K562 (cell line): ENCODE results near the gene AGR2. TPM values are rescaled to one million over a fixed set of nuclear protein-coding genes. Genes with fewer than 3 reads are reported as not detected.

Source experiments
- CBFA2T2 ChIP-seq: fragments of 450-650 bp; conservative IDR thresholded peaks from 2 replicates; pipeline ENCODE4 v1.6.1; 2017; ENCODE audit warnings: mild to moderate bottlenecking
- CEBPG ChIP-seq, 3 experiments: fragments of 200-800 bp in 1 of 3; sonication (Bioruptor generic) in 1 of 3; sonication (generic) in 1 of 3; formaldehyde crosslinking in 1 of 3; IDR thresholded peaks in 2 of 3; conservative IDR thresholded peaks in 1 of 3; 2 replicates each; pipeline versions ENCODE4 v1.6.1 to v1.8.0; 2016 to 2022; ENCODE audit warnings: missing compliant biosample characterization in 2 of 3, missing genetic modification characterization in 2 of 3, mild to moderate bottlenecking in 1 of 3, missing genetic modification reagents in 1 of 3
- ETS2 ChIP-seq: IDR thresholded peaks from 2 replicates; pipeline ENCODE4 v1.6.1; 2016; ENCODE audit warnings: borderline replicate concordance, missing genetic modification characterization, mild to moderate bottlenecking, moderate library complexity, missing compliant biosample characterization; ENCODE audit not compliant: poor library complexity, severe bottlenecking
- NFYB ChIP-seq: IDR thresholded peaks from 2 replicates; pipeline ENCODE4 v1.6.1; 2011; ENCODE audit warnings: mild to moderate bottlenecking, moderate library complexity; ENCODE audit not compliant: insufficient read length; ENCODE audit errors: extremely low read depth
- SMARCE1 ChIP-seq: fragments of 450-650 bp; IDR thresholded peaks from 2 replicates; pipeline ENCODE4 v1.7.1; 2016; ENCODE audit warnings: mild to moderate bottlenecking
- ZBTB49 ChIP-seq: sonication (generic); formaldehyde crosslinking; IDR thresholded peaks from 2 replicates; pipeline ENCODE4 v1.8.0; 2022; ENCODE audit warnings: missing genetic modification reagents, mild to moderate bottlenecking, borderline replicate concordance
- ZNF354B ChIP-seq: fragments of 250-450 bp; sonication (Bioruptor Pico); IDR thresholded peaks from 2 replicates; pipeline ENCODE4 v1.4.0; 2020
- ZNF398 ChIP-seq: fragments of 250-450 bp; sonication (Bioruptor Pico); IDR thresholded peaks from 2 replicates; pipeline ENCODE4 v1.8.0; 2021; ENCODE audit warnings: moderate library complexity, mild to moderate bottlenecking, inconsistent platforms
- polyA plus RNA-seq, 8 experiments: library from polyadenylated mRNA; depleted of rRNA in 4 of 8; stranded (reverse) in 5 of 8; unstranded in 3 of 8; fragments of >200 nt; fragmentation: Nextera tagmentation in 2 of 8; fragmentation: Illumina TruSeq in 1 of 8; extraction: Ambion mirVana in 2 of 8; extraction: Trizol in 1 of 8; gene quantifications; 2 replicates each; pipeline versions ENCODE4 v1.2.1 to v1.2.3, GENCODE V29; 2011 to 2014; ENCODE audit warnings: inconsistent platforms in 1 of 8, missing spikeins in 1 of 8
- total RNA-seq, 7 experiments: library from RNA; depleted of rRNA in 6 of 7; stranded (reverse); fragments of >200 nt in 6 of 7; fragmentation: Illumina TruSeq in 2 of 7; extraction: Trizol in 2 of 7; gene quantifications; 2 replicates each; pipeline versions ENCODE4 v1.2.1 to v1.2.3, GENCODE V29; 2011 to 2021; ENCODE audit warnings: low replicate concordance in 1 of 7
- TF ChIP-seq, protein P1 (sequence below): fragments of 450-650 bp; IDR thresholded peaks from 2 replicates; pipeline ENCODE4 v1.6.1; 2016; ENCODE audit warnings: mild to moderate bottlenecking, moderate library complexity

Gene AGR2
- total and polyA plus RNA-seq, 9 of the 15 experiments (the other 6 are each of a cell fraction or from before 2014, with no cell fraction given) = 0.66 TPM; not detected in 8

GRCh38 chr7:16742547-16742946 is 62.3 kb downstream of the AGR2 start (continued):
- TF ChIP-seq, protein P1, sequence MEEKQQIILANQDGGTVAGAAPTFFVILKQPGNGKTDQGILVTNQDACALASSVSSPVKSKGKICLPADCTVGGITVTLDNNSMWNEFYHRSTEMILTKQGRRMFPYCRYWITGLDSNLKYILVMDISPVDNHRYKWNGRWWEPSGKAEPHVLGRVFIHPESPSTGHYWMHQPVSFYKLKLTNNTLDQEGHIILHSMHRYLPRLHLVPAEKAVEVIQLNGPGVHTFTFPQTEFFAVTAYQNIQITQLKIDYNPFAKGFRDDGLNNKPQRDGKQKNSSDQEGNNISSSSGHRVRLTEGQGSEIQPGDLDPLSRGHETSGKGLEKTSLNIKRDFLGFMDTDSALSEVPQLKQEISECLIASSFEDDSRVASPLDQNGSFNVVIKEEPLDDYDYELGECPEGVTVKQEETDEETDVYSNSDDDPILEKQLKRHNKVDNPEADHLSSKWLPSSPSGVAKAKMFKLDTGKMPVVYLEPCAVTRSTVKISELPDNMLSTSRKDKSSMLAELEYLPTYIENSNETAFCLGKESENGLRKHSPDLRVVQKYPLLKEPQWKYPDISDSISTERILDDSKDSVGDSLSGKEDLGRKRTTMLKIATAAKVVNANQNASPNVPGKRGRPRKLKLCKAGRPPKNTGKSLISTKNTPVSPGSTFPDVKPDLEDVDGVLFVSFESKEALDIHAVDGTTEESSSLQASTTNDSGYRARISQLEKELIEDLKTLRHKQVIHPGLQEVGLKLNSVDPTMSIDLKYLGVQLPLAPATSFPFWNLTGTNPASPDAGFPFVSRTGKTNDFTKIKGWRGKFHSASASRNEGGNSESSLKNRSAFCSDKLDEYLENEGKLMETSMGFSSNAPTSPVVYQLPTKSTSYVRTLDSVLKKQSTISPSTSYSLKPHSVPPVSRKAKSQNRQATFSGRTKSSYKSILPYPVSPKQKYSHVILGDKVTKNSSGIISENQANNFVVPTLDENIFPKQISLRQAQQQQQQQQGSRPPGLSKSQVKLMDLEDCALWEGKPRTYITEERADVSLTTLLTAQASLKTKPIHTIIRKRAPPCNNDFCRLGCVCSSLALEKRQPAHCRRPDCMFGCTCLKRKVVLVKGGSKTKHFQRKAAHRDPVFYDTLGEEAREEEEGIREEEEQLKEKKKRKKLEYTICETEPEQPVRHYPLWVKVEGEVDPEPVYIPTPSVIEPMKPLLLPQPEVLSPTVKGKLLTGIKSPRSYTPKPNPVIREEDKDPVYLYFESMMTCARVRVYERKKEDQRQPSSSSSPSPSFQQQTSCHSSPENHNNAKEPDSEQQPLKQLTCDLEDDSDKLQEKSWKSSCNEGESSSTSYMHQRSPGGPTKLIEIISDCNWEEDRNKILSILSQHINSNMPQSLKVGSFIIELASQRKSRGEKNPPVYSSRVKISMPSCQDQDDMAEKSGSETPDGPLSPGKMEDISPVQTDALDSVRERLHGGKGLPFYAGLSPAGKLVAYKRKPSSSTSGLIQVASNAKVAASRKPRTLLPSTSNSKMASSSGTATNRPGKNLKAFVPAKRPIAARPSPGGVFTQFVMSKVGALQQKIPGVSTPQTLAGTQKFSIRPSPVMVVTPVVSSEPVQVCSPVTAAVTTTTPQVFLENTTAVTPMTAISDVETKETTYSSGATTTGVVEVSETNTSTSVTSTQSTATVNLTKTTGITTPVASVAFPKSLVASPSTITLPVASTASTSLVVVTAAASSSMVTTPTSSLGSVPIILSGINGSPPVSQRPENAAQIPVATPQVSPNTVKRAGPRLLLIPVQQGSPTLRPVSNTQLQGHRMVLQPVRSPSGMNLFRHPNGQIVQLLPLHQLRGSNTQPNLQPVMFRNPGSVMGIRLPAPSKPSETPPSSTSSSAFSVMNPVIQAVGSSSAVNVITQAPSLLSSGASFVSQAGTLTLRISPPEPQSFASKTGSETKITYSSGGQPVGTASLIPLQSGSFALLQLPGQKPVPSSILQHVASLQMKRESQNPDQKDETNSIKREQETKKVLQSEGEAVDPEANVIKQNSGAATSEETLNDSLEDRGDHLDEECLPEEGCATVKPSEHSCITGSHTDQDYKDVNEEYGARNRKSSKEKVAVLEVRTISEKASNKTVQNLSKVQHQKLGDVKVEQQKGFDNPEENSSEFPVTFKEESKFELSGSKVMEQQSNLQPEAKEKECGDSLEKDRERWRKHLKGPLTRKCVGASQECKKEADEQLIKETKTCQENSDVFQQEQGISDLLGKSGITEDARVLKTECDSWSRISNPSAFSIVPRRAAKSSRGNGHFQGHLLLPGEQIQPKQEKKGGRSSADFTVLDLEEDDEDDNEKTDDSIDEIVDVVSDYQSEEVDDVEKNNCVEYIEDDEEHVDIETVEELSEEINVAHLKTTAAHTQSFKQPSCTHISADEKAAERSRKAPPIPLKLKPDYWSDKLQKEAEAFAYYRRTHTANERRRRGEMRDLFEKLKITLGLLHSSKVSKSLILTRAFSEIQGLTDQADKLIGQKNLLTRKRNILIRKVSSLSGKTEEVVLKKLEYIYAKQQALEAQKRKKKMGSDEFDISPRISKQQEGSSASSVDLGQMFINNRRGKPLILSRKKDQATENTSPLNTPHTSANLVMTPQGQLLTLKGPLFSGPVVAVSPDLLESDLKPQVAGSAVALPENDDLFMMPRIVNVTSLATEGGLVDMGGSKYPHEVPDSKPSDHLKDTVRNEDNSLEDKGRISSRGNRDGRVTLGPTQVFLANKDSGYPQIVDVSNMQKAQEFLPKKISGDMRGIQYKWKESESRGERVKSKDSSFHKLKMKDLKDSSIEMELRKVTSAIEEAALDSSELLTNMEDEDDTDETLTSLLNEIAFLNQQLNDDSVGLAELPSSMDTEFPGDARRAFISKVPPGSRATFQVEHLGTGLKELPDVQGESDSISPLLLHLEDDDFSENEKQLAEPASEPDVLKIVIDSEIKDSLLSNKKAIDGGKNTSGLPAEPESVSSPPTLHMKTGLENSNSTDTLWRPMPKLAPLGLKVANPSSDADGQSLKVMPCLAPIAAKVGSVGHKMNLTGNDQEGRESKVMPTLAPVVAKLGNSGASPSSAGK = no peak
- TF ChIP-seq NFYB (no peak), ZNF398 (CRISPR knock-in tag) (no peak), ZNF354B (CRISPR knock-in tag) (no peak), CBFA2T2 (peak; percentile 58), CEBPG (CRISPR knock-in tag; IDR thresholded peaks at IDR 0.05) (no peak), CEBPG (tag; conservative IDR thresholded peaks at IDR 0.05 in 1 of 2, IDR thresholded peaks at IDR 0.05 in 1 of 2) (no peak), ZBTB49 (CRISPR knock-in tag) (no peak), SMARCE1 (peak; percentile 79), ETS2 (tag) (no peak)
- TF ChIP-seq, all 486 proteins: peak for 22
